ENCODE measurements around the gene STAT6.

The STAT6 gene

DNA sequence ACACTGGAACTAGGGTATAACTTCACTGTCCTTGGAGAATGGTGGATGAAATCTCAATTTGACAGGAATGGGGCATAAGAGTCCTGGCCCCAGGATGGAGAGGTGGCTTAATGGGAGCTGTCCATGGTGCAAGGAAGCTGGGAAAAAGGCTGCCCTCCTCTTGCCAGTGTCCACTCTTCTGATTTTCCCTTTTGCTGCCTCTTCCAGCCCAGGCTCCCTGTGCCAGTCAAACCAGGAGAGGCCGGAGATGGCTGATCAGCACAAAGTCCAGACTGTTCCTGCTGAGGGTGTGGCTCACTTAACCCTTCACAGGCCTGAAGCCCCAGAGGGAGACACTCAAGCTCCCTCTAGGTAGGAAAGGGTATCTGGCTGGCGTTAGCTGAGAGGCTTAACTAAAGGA lies 61.3 kb downstream of the STAT6 start, which contains the start of gene MYO1A:
Gene MYO1A (minus strand): TSS at position 240 of the 400 bp plus-strand sequence. CDS start 1,806 bp downstream, outside the sequence.
- Histone ChIP-seq H3K4me3 (IDR thresholded peaks at IDR 0.05; ENCODE audit: insufficient read depth, low read depth, low read length) (no peak within 1 kb of the TSS), H3K79me2 (ENCODE audit: insufficient read depth, low read depth) (no peaks in the 10 kb centered on the region), H2AFZ (ENCODE audit: low read depth) (no peak within 1 kb of the TSS), H3K9ac (no peak within 1 kb of the TSS), H3K27me3 (ENCODE audit: insufficient read depth, low read depth) (peaks cover 20% of the 10 kb centered on the region; the same call in 1 of the 2 replicates), H3K4me2 (no peak within 1 kb of the TSS), H3K36me3 (ENCODE audit: insufficient read depth) (no peaks in the 10 kb centered on the region), H4K20me1 (ENCODE audit: insufficient read depth) (no peaks in the 10 kb centered on the region), H3K27ac (no peak within 1 kb of the TSS), H3K4me1 (ENCODE audit: low read depth, poor library complexity, severe bottlenecking) (no peaks in the 10 kb centered on the region)
- TF ChIP-seq CTCF (conservative IDR thresholded peaks at IDR 0.05; ENCODE audit: low read depth, low read length), result no peak

- no peak for TF ChIP-seq CTCF (conservative IDR thresholded peaks at IDR 0.05; ENCODE audit: low read depth, low read length)
- no peak overlapping the region for H3K9ac ChIP-seq
- no peak overlapping the region for H3K27ac ChIP-seq
- H3K27me3 ChIP-seq (ENCODE audit: insufficient read depth, low read depth), result peaks cover 20% of the 10 kb centered on the region; the same call in 1 of the 2 replicates
- H3K79me2 ChIP-seq (ENCODE audit: insufficient read depth, low read depth), result no peaks in the 10 kb centered on the region
- no peaks in the 10 kb centered on the region for H3K36me3 ChIP-seq (ENCODE audit: insufficient read depth)
- H3K4me1 ChIP-seq (ENCODE audit: low read depth, poor library complexity, severe bottlenecking), result no peaks in the 10 kb centered on the region
- no peaks in the 10 kb centered on the region for H4K20me1 ChIP-seq (ENCODE audit: insufficient read depth)
- H3K4me3 ChIP-seq (IDR thresholded peaks at IDR 0.05; ENCODE audit: insufficient read depth, low read depth, low read length), result no peak overlapping the region
- H2AFZ ChIP-seq (ENCODE audit: low read depth), result no peak overlapping the region
- no peak overlapping the region for H3K4me2 ChIP-seq
Observed at GRCh38 chr12:57049119-57049446, 62.1 kb downstream of the STAT6 start.

DNA sequence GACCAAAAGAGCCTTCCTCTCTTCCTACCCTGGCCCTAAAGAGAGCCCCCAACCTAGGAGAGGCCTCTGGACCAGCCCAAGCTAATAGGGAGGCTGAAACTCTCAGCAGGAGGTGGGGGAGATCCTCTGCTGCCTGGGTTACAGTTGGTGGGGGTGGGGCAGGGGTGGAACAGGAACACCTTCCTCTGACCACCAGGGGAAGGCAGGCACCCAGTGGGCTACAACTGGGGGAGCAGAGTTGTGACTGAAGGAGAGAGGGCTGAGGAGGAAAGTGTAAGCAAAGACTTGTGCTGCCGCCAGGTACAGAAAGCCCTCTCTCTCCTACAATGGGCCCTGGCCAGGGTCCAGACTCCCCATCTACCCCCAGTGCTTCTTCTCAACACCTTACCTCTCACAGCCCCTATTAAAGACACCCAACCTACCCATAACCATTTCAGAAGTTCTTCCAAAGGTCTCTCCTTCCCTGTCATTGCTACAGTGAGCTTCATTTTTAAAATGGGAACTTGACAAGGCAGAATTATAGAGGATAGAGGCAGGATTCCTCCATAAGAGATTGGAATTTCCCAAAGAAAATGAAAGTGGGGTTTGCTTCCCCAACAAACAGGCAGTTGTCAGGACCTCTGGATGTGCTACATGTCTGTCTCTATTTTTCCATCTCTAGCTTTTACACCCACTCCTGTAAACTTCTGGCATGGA lies 62.6 kb downstream of the STAT6 start:
- no peak overlapping the region for H3K4me2 ChIP-seq
- no peak overlapping the region for H3K4me3 ChIP-seq (IDR thresholded peaks at IDR 0.05; ENCODE audit: insufficient read depth, low read depth, low read length)
- H3K36me3 ChIP-seq (ENCODE audit: insufficient read depth), result no peaks in the 10 kb centered on the region
- no peak overlapping the region for H3K9ac ChIP-seq
- no peaks in the 10 kb centered on the region for H3K79me2 ChIP-seq (ENCODE audit: insufficient read depth, low read depth)
- no peak overlapping the region for H2AFZ ChIP-seq (ENCODE audit: low read depth)
- TF ChIP-seq CTCF (conservative IDR thresholded peaks at IDR 0.05; ENCODE audit: low read depth, low read length), result no peak
- no peak overlapping the region for H3K27ac ChIP-seq
- H3K27me3 ChIP-seq (ENCODE audit: insufficient read depth, low read depth), result peaks cover 20% of the 10 kb centered on the region; the same call in 1 of the 2 replicates
- H3K4me1 ChIP-seq (ENCODE audit: low read depth, poor library complexity, severe bottlenecking), result no peaks in the 10 kb centered on the region
- no peaks in the 10 kb centered on the region for H4K20me1 ChIP-seq (ENCODE audit: insufficient read depth)

- no peak overlapping the region for H3K9ac ChIP-seq
- no peak overlapping the region for H3K27ac ChIP-seq
- no peak overlapping the region for H3K4me3 ChIP-seq (IDR thresholded peaks at IDR 0.05; ENCODE audit: insufficient read depth, low read depth, low read length)
- TF ChIP-seq CTCF (conservative IDR thresholded peaks at IDR 0.05; ENCODE audit: low read depth, low read length), result no peak
- H3K4me1 ChIP-seq (ENCODE audit: low read depth, poor library complexity, severe bottlenecking), result no peaks in the 10 kb centered on the region
- no peaks in the 10 kb centered on the region for H3K36me3 ChIP-seq (ENCODE audit: insufficient read depth)
- H3K4me2 ChIP-seq, result no peak overlapping the region
- H2AFZ ChIP-seq (ENCODE audit: low read depth), result no peak overlapping the region
- H3K27me3 ChIP-seq (ENCODE audit: insufficient read depth, low read depth), result peaks cover 20% of the 10 kb centered on the region; the same call in 1 of the 2 replicates
- H4K20me1 ChIP-seq (ENCODE audit: insufficient read depth), result no peaks in the 10 kb centered on the region
- no peaks in the 10 kb centered on the region for H3K79me2 ChIP-seq (ENCODE audit: insufficient read depth, low read depth)
Observed at GRCh38 chr12:57047981-57048380, 63.2 kb downstream of the STAT6 start.

All from KMS-11 (cell line).